Activated CD8-positive, alpha-beta memory T cell treated with anti-CD3 and anti-CD28 coated beads for 24 hours (primary cell): ENCODE data around the gene UBR4.

Experiments used
- DNase-seq: peaks from one replicate; pipeline ENCODE4 v3.0.0-alpha.2; 2020

UBR4 gene

GRCh38 chr1:19068639-19069276 is 141.3 kb downstream of the UBR4 start:
- DNase-seq = no peak

GRCh38 chr1:19067912-19068638 is 142.0 kb downstream of the UBR4 start:
- no peak for DNase-seq

- no peak for DNase-seq
Measured at GRCh38 chr1:19067182-19067911, 142.7 kb downstream of the UBR4 start.

GRCh38 chr1:19066874-19067181 is 143.2 kb downstream of the UBR4 start:
- DNase-seq = no peak

GRCh38 chr1:19066248-19066873 is 143.7 kb downstream of the UBR4 start:
- no peak for DNase-seq

GRCh38 chr1:19065526-19066247 is 144.4 kb downstream of the UBR4 start:
- DNase-seq = no peak

GRCh38 chr1:19064906-19065450 is 145.1 kb downstream of the UBR4 start:
- no peak for DNase-seq

GRCh38 chr1:19063122-19063521 is 146.9 kb downstream of the UBR4 start:
- DNase-seq = no peak

GRCh38 chr1:19062258-19063029 is 147.6 kb downstream of the UBR4 start:
- no peak for DNase-seq

- DNase-seq = no peak
Measured at GRCh38 chr1:19061798-19062197, 148.3 kb downstream of the UBR4 start.

- DNase-seq = no peak
Measured at GRCh38 chr1:19061343-19061742, 148.7 kb downstream of the UBR4 start.

GRCh38 chr1:19059773-19060172 is 150.3 kb downstream of the UBR4 start:
- DNase-seq = no peak

GRCh38 chr1:19058476-19058797 is 151.6 kb downstream of the UBR4 start:
- no peak for DNase-seq

- no peak for DNase-seq
Measured at GRCh38 chr1:19057784-19058475, 152.1 kb downstream of the UBR4 start.

- DNase-seq = no peak
Measured at GRCh38 chr1:19057182-19057779, 152.8 kb downstream of the UBR4 start.

GRCh38 chr1:19055701-19056100 is 154.4 kb downstream of the UBR4 start:
- DNase-seq = no peak

GRCh38 chr1:19055001-19055400 is 155.1 kb downstream of the UBR4 start:
- DNase-seq = no peak

GRCh38 chr1:19054216-19054615 is 155.8 kb downstream of the UBR4 start:
- no peak for DNase-seq

GRCh38 chr1:19053486-19053885 is 156.6 kb downstream of the UBR4 start:
- DNase-seq = no peak

- DNase-seq = no peak
Measured at GRCh38 chr1:19049798-19050197, 160.3 kb downstream of the UBR4 start.
